Stimulated activated CD4-positive, alpha-beta T cell treated with anti-CD3 and anti-CD28 coated beads, Interleukin-2, amount 100 ng/mL, for 24 hours (primary cell): ENCODE results near the gene THSD4.

Source experiments
- DNase-seq, 2 donors: peaks; one replicate each; pipeline ENCODE4 v3.0.0-alpha.2; 2020

THSD4 gene

GRCh38 chr15:71807125-71807629 is 691.9 kb downstream of the THSD4 start:
- DNase-seq = no peak

GRCh38 chr15:71807691-71808091 is 692.4 kb downstream of the THSD4 start:
- DNase-seq = no peak

GRCh38 chr15:71808311-71809020 is 693.2 kb downstream of the THSD4 start:
- no peak for DNase-seq

GRCh38 chr15:71809346-71809745 is 694.1 kb downstream of the THSD4 start:
- DNase-seq = no peak

GRCh38 chr15:71810256-71811035 is 695.2 kb downstream of the THSD4 start, which contains the start of gene NR2E3:
TSS of gene NR2E3 (plus strand) at chr15:71810554. CDS start at chr15:71810744, 190 bp downstream.
- DNase-seq = no peak

- no peak for DNase-seq
These were observed 695.9 kb downstream of the THSD4 start for GRCh38 chr15:71811036-71811736.

- no peak for DNase-seq
These were observed 696.8 kb downstream of the THSD4 start for GRCh38 chr15:71811752-71812735.

GRCh38 chr15:71812966-71813722 is 697.9 kb downstream of the THSD4 start:
- no peak for DNase-seq

GRCh38 chr15:71813723-71814470 is 698.6 kb downstream of the THSD4 start:
- DNase-seq = no peak

- DNase-seq = no peak
These were observed 700.0 kb downstream of the THSD4 start for GRCh38 chr15:71815301-71815700.

- DNase-seq = no peak
These were observed 702.1 kb downstream of the THSD4 start for GRCh38 chr15:71817351-71817750.

- no peak for DNase-seq
These were observed 704.9 kb downstream of the THSD4 start for GRCh38 chr15:71820127-71820526.

GRCh38 chr15:71821547-71822129 is 706.4 kb downstream of the THSD4 start:
- no peak for DNase-seq

GRCh38 chr15:71822890-71823630 is 707.8 kb downstream of the THSD4 start:
- DNase-seq = no peak

GRCh38 chr15:71823801-71824200 is 708.5 kb downstream of the THSD4 start:
- DNase-seq = no peak

- DNase-seq = no peak
These were observed 709.9 kb downstream of the THSD4 start for GRCh38 chr15:71825021-71825730.

- no peak for DNase-seq
These were observed 710.9 kb downstream of the THSD4 start for GRCh38 chr15:71826196-71826595.

- DNase-seq = no peak
These were observed 715.7 kb downstream of the THSD4 start for GRCh38 chr15:71830981-71831380.
